GM18951 (cell line): ENCODE measurements around the gene MSGN1.
"Not testable (repeated sequence)": the region's sequence is repeated elsewhere in the genome, so short reads cannot be mapped to it uniquely, and the experiment has no call there.

Source experiments
- POLR2A ChIP-seq: IDR thresholded peaks from 4 replicates; pipeline ENCODE4 v1.6.1; 2011; ENCODE audit warnings: mild to moderate bottlenecking; ENCODE audit not compliant: insufficient read length, insufficient read depth; ENCODE audit errors: extremely low read depth
- in situ Hi-C: fragments of 300-500 bp; cut with MboI; formaldehyde crosslinking; loops from one replicate; pipeline ENCODE4 v1.12.0; 2022; ENCODE audit warnings: low sequenced_read_pairs, mixed read lengths, inconsistent platforms; ENCODE audit not compliant: unreplicated experiment

The MSGN1 gene

GRCh38 chr2:17818235-17818815 is 2.1 kb downstream of the MSGN1 start:
- TF ChIP-seq POLR2A, result no peak
- in situ Hi-C loops, result no loop called here

- in situ Hi-C loops, result no loop called here
- TF ChIP-seq POLR2A, result no peak
Measured at GRCh38 chr2:17821080-17821479, 4.8 kb downstream of the MSGN1 start.

GRCh38 chr2:17821535-17822444 is 5.5 kb downstream of the MSGN1 start:
- in situ Hi-C loops, result no loop called here
- no peak for TF ChIP-seq POLR2A

DNA sequence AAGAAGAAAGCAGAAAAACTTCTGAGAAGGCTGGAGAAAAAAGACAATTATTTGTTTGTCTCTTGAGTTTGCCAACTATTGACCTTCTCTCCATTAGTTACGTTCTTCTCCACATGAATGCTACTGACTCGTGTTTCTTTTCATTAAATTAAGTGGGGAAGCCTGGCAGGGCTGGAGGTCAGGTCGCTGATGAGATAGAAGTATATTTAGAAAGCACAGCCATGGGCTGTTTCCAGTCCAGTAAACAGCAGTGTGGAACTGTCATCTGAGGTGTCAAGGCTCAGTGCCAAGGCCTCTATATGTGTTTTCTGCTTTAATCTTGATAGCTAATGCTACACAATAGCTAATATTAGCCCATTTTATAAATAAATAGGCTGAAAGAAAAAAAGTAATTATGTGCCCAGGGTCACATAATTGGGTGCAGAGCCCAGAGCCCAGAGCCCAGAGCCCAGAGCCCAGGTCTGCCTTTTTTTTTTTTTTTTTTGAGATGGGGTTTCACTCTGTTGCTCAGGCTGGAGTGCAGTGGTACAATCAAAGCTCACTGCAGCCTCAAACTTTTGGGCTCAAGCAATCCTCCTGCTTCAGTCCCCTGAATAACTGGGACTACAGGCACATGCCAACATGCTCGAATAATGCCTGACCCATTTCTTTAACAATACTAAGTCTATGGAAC is 6.3 kb downstream of the MSGN1 start:
- in situ Hi-C loops, result no loop called here
- no peak for TF ChIP-seq POLR2A

- in situ Hi-C loops, result not testable (repeated sequence)
Measured at GRCh38 chr2:17823646-17824045, 7.4 kb downstream of the MSGN1 start.

- in situ Hi-C loops, result no loop called here
- no peak for TF ChIP-seq POLR2A
Measured at GRCh38 chr2:17827316-17827715, 11.1 kb downstream of the MSGN1 start.

GRCh38 chr2:17827785-17828184 is 11.5 kb downstream of the MSGN1 start:
- in situ Hi-C loops, result no loop called here

DNA sequence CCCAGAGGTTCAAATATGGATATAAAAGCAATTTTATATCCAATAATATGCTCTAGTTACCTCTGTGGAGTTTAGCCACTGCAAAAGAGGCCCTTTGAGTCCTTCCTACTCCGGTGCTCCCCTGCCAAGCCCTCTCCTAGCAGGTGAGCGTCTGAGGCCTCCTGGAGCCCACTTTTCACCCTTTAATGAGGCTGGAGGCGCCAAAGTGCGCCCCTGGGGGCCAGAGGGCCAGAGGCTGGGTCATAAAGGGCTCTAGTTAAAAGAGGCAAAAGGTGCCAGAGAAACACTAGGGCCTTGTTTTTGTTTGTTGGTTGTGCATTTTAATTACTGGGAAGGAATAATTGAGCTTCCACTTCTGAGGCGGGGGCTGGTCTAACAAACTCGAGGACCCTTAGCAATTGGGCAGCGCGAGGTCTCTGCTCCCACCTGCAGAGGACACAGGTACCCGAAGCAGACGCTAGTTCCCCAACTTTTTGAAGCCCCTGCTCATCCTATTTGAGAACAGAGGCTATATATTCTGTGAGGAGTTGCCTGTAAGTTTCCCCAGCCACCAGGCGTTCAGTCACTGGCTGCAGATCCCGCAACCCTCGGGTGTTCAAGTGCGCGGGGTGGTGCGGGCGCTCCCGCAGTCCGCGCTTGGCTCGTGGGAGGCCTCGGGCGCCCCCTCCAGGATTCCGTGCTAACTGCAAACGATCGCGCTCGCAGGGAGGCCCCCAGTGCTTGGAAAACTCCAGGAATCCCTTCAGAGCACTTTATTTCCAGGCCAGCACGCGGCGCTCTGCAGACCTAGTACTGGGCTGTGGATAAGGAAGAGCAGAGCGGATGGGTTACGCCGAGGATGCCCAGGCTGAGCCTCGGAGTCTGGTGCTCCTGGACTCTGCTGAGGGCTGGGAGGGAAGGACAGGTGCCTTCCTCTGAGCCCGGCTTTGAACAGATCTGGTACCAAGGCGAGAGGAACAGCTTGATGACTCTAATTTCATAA is 14.1 kb downstream of the MSGN1 start:
- in situ Hi-C loops, result loop anchor here (10.0 kb wide), 1 partner anchor 116 kb away; no protein-coding TSS in a partner anchor

More at GRCh38 chr2:17827785-17828184, 11.5 kb downstream of the MSGN1 start:
- TF ChIP-seq POLR2A, result no peak

GRCh38 chr2:17835516-17835915 is 19.3 kb downstream of the MSGN1 start:
- no peak for TF ChIP-seq POLR2A
- in situ Hi-C loops, result loop anchor here (10.0 kb wide), 1 partner anchor 121 kb away; no protein-coding TSS in a partner anchor

More for the DNA sequence above, 14.1 kb downstream of the MSGN1 start:
- TF ChIP-seq POLR2A, result no peak

DNA sequence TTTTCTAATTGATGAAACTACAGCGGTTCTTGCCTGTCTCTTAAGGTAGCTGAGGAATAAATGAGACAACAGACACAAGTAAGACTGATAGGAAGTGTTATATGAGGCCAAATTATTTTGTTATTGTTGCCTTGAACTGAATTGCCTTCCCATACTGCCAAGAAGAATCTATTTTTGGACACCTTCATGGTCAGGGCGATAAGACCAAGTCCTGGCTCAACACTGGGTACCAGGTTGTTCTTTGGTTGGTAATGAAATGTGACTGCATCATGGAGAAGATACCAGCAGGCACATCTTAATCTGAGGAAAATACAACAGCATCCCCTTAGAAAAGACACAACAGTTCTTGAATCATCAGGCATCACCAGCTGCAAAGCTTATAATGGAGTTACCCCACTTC is 23.7 kb downstream of the MSGN1 start:
- TF ChIP-seq POLR2A, result no peak
- in situ Hi-C loops, result loop anchor here (10.0 kb wide), 1 partner anchor 125 kb away; no protein-coding TSS in a partner anchor

DNA sequence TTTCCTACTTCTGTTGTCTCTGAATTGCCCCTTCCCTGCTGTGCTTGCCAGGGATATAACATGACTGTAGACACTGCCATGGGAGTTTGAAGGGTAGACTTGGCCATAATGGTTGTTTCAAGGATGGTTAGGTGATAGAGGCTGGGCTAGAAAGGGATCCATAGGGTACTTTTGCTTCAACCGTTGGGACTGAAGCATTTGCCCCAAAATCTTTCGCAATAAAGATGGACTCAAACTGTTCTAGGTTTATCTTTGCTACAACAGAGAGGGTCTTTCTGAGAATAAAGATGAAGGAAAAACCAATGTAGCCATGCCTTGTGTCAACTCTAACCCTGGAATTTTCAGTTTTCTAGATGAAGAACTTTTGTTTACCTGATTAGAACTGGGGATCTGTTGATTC is 27.2 kb downstream of the MSGN1 start:
- no peak for TF ChIP-seq POLR2A
- in situ Hi-C loops, result no loop called here

GRCh38 chr2:17845806-17846205 is 29.5 kb downstream of the MSGN1 start:
- in situ Hi-C loops, result no loop called here
- TF ChIP-seq POLR2A, result no peak
